ENCODE results near the gene PAIP2. TPM values are rescaled to one million over a fixed set of nuclear protein-coding genes. Genes with fewer than 3 reads are reported as not detected.
"Not testable (repeated sequence)": the region's sequence is repeated elsewhere in the genome, so short reads cannot be mapped to it uniquely, and the experiment has no call there.

PAIP2 gene
- total RNA-seq, 1 experiment from 2014 or later: 108 TPM

GRCh38 chr5:139386050-139386438 is 44.4 kb downstream of the PAIP2 start:
- no peak for ATAC-seq

DNA sequence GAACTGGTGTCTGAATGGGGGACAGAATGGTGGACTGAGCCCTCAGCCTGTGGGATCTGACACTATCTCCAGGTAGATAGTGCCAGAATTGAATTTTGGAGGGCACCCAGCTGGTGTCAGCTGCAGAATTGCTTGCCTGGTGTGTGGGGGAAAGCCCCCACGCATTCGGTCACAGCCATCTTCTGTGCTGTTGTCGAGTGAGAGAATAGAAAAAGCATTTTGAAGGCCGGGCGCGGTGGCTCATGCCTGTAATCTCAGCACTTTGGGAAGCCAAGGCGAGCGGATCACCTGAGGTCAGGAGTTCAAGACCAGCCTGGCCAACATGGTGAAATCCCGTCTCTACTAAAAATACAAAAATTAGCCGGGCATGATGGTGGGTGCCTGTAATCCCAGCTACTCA is 45.3 kb downstream of the PAIP2 start:
- ATAC-seq; H3K9me2 ChIP-seq (ENCODE audit: insufficient read depth); H2AFZ ChIP-seq (ENCODE audit: low read depth, low read length, poor library complexity, severe bottlenecking); intact Hi-C loops (cut with micrococcal nuclease); H3K27me3 ChIP-seq (ENCODE audit: insufficient read depth, low read length); H3K9ac ChIP-seq (ENCODE audit: low read length); H3K4me3 ChIP-seq (replicated peaks in 1 of 2; ENCODE audit: low read depth in 1 of 2, low read length in 2 of 2); POLR2A ChIA-PET; DNase-seq (ENCODE audit: low read depth, low spot score); CTCF ChIA-PET; RAD21 ChIA-PET (ENCODE audit: low non-redundant PET in 1 of 2, low total read pairs in 2 of 2, uncharacterized antibody in 2 of 2, unreplicated experiment in 2 of 2); H3K36me3 ChIP-seq (ENCODE audit: control insufficient read depth in 1 of 2, insufficient read depth in 2 of 2, low read length in 2 of 2); BruUV-seq (replicated peaks); H3K79me2 ChIP-seq (ENCODE audit: insufficient read depth, low read length); H4K20me1 ChIP-seq (ENCODE audit: insufficient read depth); H3K27ac ChIP-seq (ENCODE audit: low read depth, low read length); H3K4me2 ChIP-seq (ENCODE audit: low read length); H3K9me3 ChIP-seq (ENCODE audit: control insufficient read depth in 1 of 2, insufficient read depth in 1 of 2, low read depth in 1 of 2, low read length in 2 of 2): not testable (repeated sequence)
- peaks cover 18 to 25% of the 10 kb centered on the region in 2 experiments for H3K4me1 ChIP-seq (ENCODE audit: control insufficient read depth in 1 of 2, insufficient read depth in 2 of 2, low read length in 2 of 2)

More at GRCh38 chr5:139386050-139386438, 44.4 kb downstream of the PAIP2 start:
- H3K4me2 ChIP-seq (ENCODE audit: low read length): no peak overlapping the region
- H2AFZ ChIP-seq (ENCODE audit: low read depth, low read length, poor library complexity, severe bottlenecking): no peak overlapping the region
- intact Hi-C loops (cut with micrococcal nuclease): no loop called here
- no peaks in the 10 kb centered on the region for H3K79me2 ChIP-seq (ENCODE audit: insufficient read depth, low read length)
- no peaks in the 10 kb centered on the region for H3K9me2 ChIP-seq (ENCODE audit: insufficient read depth)
- ChIA-PET POLR2A (no interaction called here), RAD21 (ENCODE audit: low non-redundant PET in 1 of 2, low total read pairs in 2 of 2, uncharacterized antibody in 2 of 2, unreplicated experiment in 2 of 2) (no interaction called here), CTCF (no interaction called here)
- H3K9ac ChIP-seq (ENCODE audit: low read length): no peak overlapping the region
- H3K4me1 ChIP-seq (ENCODE audit: control insufficient read depth in 1 of 2, insufficient read depth in 2 of 2, low read length in 2 of 2): peaks cover 13 to 16% of the 10 kb centered on the region in 2 experiments; a peak in 3 of 4 replicates
- no peak overlapping the region for H3K27ac ChIP-seq (ENCODE audit: low read depth, low read length)
- no TSS peak for BruUV-seq (replicated peaks)
- H3K36me3 ChIP-seq (ENCODE audit: control insufficient read depth in 1 of 2, insufficient read depth in 2 of 2, low read length in 2 of 2): no peaks in the 10 kb centered on the region
- no peak overlapping the region for H3K4me3 ChIP-seq (replicated peaks in 1 of 2; ENCODE audit: low read depth in 1 of 2, low read length in 2 of 2)
- H4K20me1 ChIP-seq (ENCODE audit: insufficient read depth): no peaks in the 10 kb centered on the region
- no peak for TF ChIP-seq POLR2AphosphoS5 (IDR thresholded peaks at IDR 0.05; ENCODE audit: low read depth, low read length)
- no peaks in the 10 kb centered on the region for H3K27me3 ChIP-seq (ENCODE audit: insufficient read depth, low read length)
- DNase-seq (ENCODE audit: low read depth, low spot score): no peak
- no peaks in the 10 kb centered on the region for H3K9me3 ChIP-seq (ENCODE audit: control insufficient read depth in 1 of 2, insufficient read depth in 1 of 2, low read depth in 1 of 2, low read length in 2 of 2)

DNA sequence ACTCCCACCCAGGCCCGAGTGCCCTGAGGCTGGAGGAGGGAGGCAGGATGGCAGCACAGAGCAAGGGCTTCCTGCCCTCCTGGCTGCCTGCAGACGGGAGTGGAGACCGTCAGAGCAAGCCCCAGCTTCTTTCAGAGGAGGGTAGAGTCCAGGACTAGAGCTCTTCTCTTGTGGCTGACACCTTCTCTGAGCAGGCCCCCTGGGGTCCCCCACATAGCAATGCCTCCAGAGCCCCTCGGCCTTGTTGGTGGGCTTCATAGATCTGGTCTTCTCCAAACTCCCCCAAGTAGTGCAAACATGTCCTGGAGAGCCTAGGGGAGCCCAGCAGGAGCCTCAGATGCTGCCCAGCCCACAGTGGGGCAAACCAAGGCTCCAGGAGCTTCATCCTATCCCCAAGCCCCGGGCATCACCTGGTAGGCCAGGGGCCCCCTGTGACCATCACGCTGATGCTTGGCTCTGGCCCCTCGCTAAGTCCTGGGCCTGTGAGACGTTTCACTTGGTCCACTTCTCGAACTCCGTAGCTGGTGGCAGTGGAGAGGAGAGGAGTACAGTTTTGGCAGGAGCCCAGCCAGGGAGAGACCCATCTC is 46.0 kb downstream of the PAIP2 start:
- no peak overlapping the region for H3K4me2 ChIP-seq (ENCODE audit: low read length)
- no peaks in the 10 kb centered on the region for H3K9me3 ChIP-seq (ENCODE audit: control insufficient read depth in 1 of 2, insufficient read depth in 1 of 2, low read depth in 1 of 2, low read length in 2 of 2)
- H3K36me3 ChIP-seq (ENCODE audit: control insufficient read depth in 1 of 2, insufficient read depth in 2 of 2, low read length in 2 of 2): no peaks in the 10 kb centered on the region
- BruUV-seq (replicated peaks): no TSS peak
- TF ChIP-seq ZNF274 (IDR thresholded peaks at IDR 0.05; ENCODE audit: low read depth, low read length): no peak
- no peak for TF ChIP-seq SIN3A (IDR thresholded peaks at IDR 0.05; ENCODE audit: low read depth)
- no peak for TF ChIP-seq EZH2 (IDR thresholded peaks at IDR 0.05)
- TF ChIP-seq EGR1 (IDR thresholded peaks at IDR 0.05; ENCODE audit: low read depth): no peak
- no peak for TF ChIP-seq POLR2AphosphoS5 (IDR thresholded peaks at IDR 0.05; ENCODE audit: low read depth, low read length)
- no peak for TF ChIP-seq POLR2A (IDR thresholded peaks at IDR 0.05; ENCODE audit: borderline replicate concordance, extremely low read depth, insufficient read depth, insufficient read length)
- peaks cover 18 to 27% of the 10 kb centered on the region in 2 experiments for H3K4me1 ChIP-seq (ENCODE audit: control insufficient read depth in 1 of 2, insufficient read depth in 2 of 2, low read length in 2 of 2)
- DNase-seq (ENCODE audit: low read depth, low spot score) (no peak), ATAC-seq (no peak)
- H4K20me1 ChIP-seq (ENCODE audit: insufficient read depth): no peaks in the 10 kb centered on the region
- RAD21 ChIA-PET (ENCODE audit: low non-redundant PET in 1 of 2, low total read pairs in 2 of 2, uncharacterized antibody in 2 of 2, unreplicated experiment in 2 of 2): interaction anchor here in 1 of 2 experiments (1.0 kb wide), 1 partner anchor 45 kb away, joined by 5 read pairs; no protein-coding TSS in a partner anchor
- H3K9ac ChIP-seq (ENCODE audit: low read length): no peak overlapping the region
- no peak overlapping the region for H3K4me3 ChIP-seq (replicated peaks in 1 of 2; ENCODE audit: low read depth in 1 of 2, low read length in 2 of 2)
- no peaks in the 10 kb centered on the region; the same call in 1 of the 2 replicates for H3K79me2 ChIP-seq (ENCODE audit: insufficient read depth, low read length)
- CTCF ChIA-PET: no interaction called here
- intact Hi-C loops (cut with micrococcal nuclease): no loop called here
- no peak overlapping the region for H3K27ac ChIP-seq (ENCODE audit: low read depth, low read length)
- no peaks in the 10 kb centered on the region for H3K9me2 ChIP-seq (ENCODE audit: insufficient read depth)
- POLR2A ChIA-PET: no interaction called here
- no peaks in the 10 kb centered on the region for H3K27me3 ChIP-seq (ENCODE audit: insufficient read depth, low read length)
- H2AFZ ChIP-seq (ENCODE audit: low read depth, low read length, poor library complexity, severe bottlenecking): no peak overlapping the region

All from HCT116 (cell line).